GM10266 (cell line): ENCODE measurements around the gene NHSL1.

ENCODE experiments used
- DNase-seq: peaks from one replicate; pipeline ENCODE4 v3.0.0; 2012; ENCODE audit errors: extremely low spot score
- TF ChIP-seq, protein P1 (sequence below): IDR thresholded peaks from 2 replicates; pipeline ENCODE4 v1.5.1; 2012; ENCODE audit warnings: mild to moderate bottlenecking, low read depth; ENCODE audit not compliant: control insufficient read depth, insufficient read depth; ENCODE audit errors: missing control alignments

The NHSL1 gene

DNA sequence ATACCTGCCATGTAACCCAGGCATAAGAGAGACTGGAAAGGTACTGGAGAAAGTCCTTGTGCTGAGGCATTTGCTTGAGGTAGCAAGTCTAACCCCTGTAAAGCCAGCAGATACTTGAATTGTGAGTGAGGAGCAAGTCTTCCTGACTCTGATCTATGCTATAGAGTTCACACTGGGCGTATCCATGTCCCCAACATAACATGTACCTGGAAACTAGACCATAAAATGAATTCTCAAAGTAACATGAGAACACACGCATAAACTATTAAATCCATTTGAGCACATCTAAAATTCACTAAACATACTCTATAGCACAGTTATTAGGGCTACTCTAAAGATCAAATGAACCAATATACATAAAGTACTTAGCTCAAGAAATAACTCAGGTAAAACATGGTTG lies 2.0 kb downstream of the NHSL1 start:
- no peak for DNase-seq
- TF ChIP-seq, protein P1, sequence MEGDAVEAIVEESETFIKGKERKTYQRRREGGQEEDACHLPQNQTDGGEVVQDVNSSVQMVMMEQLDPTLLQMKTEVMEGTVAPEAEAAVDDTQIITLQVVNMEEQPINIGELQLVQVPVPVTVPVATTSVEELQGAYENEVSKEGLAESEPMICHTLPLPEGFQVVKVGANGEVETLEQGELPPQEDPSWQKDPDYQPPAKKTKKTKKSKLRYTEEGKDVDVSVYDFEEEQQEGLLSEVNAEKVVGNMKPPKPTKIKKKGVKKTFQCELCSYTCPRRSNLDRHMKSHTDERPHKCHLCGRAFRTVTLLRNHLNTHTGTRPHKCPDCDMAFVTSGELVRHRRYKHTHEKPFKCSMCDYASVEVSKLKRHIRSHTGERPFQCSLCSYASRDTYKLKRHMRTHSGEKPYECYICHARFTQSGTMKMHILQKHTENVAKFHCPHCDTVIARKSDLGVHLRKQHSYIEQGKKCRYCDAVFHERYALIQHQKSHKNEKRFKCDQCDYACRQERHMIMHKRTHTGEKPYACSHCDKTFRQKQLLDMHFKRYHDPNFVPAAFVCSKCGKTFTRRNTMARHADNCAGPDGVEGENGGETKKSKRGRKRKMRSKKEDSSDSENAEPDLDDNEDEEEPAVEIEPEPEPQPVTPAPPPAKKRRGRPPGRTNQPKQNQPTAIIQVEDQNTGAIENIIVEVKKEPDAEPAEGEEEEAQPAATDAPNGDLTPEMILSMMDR: no peak

DNA sequence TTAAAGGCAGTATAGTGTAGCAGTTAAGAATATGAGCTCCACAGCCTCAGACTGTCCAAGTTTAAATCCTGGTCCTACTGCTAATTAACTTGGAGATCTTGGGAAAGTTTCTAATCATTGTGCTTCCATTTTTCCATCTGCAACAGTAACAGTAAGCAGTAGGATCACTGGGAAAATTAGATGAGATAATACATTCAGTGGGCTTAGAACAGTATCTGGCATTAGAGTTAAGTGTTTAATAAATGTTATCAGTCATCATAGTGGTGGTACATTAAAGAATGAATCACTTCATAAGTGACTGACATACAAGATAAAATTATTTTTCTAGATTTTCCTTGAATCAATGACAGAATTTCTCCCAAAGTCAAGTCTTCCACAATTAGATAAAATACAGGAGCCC lies 5.0 kb downstream of the NHSL1 start:
- TF ChIP-seq, protein P1: no peak

GRCh38 chr6:138493413-138493812 lies 5.9 kb downstream of the NHSL1 start:
- DNase-seq: no peak

More for the DNA sequence above, 5.0 kb downstream of the NHSL1 start:
- no peak for DNase-seq

DNA sequence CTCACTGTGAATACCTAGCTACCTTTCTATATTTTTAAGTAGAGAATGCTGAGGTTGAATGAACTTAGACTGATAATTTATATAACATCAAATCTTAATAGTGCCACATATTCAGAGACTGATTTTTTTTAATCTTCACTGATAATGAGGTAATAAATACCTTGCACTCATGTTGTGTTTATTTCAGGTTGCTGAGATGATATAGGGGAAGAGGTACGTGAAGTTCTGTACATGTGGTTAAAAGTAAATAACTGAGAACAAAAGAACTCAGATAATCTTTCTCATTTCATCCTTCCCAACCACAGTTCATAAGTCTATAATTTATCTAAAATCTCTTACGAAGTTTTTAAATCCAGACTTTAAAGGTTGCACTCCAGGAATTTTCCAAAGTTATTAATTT lies 6.4 kb downstream of the NHSL1 start:
- no peak for DNase-seq
- TF ChIP-seq, protein P1: no peak

More at GRCh38 chr6:138493413-138493812, 5.9 kb downstream of the NHSL1 start:
- TF ChIP-seq, protein P1: no peak

DNA sequence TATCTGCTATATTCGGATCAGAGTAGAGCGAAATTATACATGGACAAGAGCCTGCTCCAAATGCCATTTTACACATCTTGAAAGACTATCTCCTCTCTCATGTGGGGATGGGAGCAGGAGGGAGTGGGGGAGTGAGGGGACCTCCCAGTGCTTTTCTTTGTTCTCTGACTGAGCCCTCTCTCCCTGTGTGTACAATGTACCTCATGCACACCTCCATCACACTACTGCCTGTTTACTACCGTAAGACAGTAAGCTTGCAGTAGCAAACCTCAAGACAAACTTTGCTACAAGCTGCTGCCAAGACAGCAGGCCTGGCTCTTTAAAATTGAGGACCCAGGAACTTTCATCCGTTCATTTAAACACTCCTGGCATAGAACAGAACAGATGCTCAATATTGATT lies 7.2 kb downstream of the NHSL1 start:
- DNase-seq: no peak
- TF ChIP-seq, protein P1: no peak

- TF ChIP-seq, protein P1: no peak
- DNase-seq: no peak
Observed at GRCh38 chr6:138491017-138491416, 8.3 kb downstream of the NHSL1 start.

DNA sequence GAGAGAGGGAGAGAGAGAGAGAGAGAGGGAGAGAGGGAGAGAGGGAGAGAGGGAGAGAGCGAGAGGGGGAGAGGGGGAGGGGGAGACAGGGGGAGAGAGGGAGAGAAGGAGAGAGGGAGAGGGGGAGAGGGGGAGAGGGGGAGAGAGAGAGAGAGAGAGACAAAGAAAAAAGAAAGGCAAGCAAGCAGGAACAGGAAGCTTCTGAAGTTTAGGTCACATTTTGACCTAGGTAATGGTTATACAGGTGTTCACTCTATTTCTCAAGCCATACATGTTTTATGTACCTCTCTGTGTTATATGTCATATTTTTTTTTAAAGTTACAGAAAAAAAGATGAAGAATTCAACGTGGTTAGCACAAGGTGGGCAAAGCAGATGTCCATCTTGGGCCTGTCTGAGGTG lies 9.4 kb downstream of the NHSL1 start:
- TF ChIP-seq, protein P1: no peak
- no peak for DNase-seq
